NCI-H128 (cell line): ENCODE measurements around the gene SFTPA2.
"Not testable (repeated sequence)": the region's sequence is repeated elsewhere in the genome, so short reads cannot be mapped to it uniquely, and the experiment has no call there.

Experiments used
- DNase-seq: peaks from one replicate; lab custom pipeline; 2025; ENCODE audit not compliant: unreplicated experiment; lab: John Stamatoyannopoulos, UW

The SFTPA2 gene

GRCh38 chr10:79516532-79517205 is 43.5 kb downstream of the SFTPA2 start:
- not testable (repeated sequence) for DNase-seq

DNA sequence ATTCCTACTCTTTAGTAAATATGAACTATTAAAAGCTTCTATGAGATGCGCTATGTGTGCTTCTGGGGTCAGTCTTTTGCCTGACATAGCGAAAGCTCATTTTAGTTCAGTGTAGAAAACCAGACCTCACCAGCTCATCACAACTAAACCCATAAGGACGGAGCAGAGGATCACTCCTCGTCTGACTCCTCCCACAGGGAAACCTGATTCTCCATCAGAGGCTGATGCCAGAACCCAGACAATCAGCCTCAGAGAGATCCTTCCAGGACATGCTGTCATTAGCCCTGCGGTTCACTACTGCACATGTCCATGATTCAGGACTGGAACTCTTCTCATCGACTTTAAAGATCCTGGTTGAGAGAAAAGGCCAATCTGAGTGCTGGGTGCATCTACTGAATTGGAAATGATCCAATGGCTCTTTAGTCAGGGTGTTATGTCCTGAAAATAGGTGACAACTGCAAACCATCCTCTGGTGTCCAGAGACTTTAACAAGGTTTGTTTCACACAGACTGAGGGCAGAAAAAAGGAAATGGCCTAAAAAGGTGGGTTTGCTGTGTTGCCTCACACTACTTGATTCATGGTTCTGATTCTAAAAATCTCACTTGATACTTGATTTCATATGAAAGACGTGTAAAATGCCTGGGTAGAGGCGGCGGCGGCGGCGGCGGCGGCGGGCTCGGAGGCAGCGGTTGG is 48.2 kb downstream of the SFTPA2 start, which contains the start of gene EIF5AL1:
TSS of gene EIF5AL1 (plus strand) at position 643 of the 693 bp plus-strand sequence. CDS start 117 bp downstream, outside the sequence.
- not testable (repeated sequence) for DNase-seq

- DNase-seq = not testable (repeated sequence)
These were observed 50.2 kb downstream of the SFTPA2 start for GRCh38 chr10:79509934-79510508.

DNA sequence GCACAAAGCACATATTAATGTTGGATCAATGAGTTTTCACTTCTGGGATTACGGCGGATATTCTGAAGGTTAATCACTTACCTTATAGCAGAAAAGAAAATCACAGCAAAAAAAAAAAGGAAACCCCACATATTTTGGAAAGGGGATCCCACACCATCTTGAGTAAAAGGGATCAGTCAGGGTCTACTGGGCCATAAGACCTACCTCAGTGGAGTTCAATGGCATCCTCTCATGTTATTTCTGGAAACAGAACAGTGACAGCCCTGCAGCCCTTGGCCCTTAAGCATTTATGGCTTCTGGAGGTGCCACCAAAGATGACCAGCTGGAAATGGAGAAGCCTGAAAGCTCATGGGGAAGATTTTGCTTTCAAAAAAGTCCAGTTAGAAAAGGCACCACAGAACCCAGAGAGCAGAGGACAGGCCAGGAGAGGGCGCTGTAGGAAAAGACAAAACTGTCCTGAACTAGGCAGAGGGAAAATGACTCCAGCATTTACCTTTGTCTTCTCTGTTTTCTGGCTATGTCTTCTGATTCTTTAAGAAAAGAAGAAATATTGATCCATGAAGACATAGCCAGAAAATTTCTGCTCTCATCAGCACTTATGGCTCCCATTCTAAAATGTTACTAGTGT is 50.8 kb downstream of the SFTPA2 start:
- DNase-seq = not testable (repeated sequence)

- not testable (repeated sequence) for DNase-seq
These were observed 52.0 kb downstream of the SFTPA2 start for GRCh38 chr10:79508245-79508644.

- DNase-seq = no peak
These were observed 52.6 kb downstream of the SFTPA2 start for GRCh38 chr10:79507440-79508167.
